NCI-H526 treated with DMSO at 0.1 percent for 48 hours (cell line): ENCODE results near the gene LENG1.
"Not testable (repeated sequence)": the region's sequence is repeated elsewhere in the genome, so short reads cannot be mapped to it uniquely, and the experiment has no call there.

Experiments
- DNase-seq: peaks from one replicate; lab custom pipeline; 2025; lab: John Stamatoyannopoulos, UW

LENG1 gene

DNA sequence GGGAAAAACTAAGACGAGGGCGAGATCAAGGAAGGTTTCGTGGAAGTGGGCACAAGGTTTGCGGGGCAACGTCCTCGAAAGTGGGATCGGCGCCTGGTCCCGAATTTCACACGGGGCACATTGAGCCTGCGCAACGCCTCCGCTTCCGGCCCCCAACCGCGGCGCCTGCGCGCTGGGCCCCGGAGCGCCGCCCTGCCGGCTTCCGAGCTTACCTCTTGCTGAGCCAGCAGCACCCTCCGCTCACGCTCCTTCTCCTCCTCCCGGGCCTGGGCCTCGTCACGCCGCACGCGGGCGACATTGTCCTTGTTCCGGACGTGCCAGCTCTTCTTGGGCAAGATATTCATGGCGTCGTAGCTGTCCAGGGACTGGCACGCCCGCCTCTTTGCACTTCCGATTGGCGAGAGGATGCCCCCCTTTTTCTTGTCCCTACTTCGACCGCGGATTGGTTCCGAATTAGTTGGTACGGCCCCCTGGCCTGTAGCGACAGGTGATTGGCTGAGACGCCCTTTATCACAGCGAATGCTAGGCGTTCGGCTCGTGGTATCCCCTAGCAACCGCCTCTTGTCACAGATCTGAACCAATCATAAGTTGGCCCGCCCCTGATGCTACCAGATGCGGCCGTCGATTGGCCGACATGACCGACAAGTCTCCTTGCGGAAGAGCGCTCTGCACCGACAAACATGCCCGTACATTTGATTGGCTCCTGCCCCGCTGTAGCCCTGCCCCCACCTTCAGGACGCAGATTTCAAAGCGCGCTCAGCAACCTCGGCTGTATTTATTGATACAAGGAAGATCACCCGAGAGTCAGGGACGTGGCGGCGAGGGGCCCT is at the start of gene LENG1:
TSS of gene LENG1 (minus strand) at position 370 of the 830 bp plus-strand sequence. CDS start at position 344, 26 bp downstream.
- peak; percentile 100 for DNase-seq

DNA sequence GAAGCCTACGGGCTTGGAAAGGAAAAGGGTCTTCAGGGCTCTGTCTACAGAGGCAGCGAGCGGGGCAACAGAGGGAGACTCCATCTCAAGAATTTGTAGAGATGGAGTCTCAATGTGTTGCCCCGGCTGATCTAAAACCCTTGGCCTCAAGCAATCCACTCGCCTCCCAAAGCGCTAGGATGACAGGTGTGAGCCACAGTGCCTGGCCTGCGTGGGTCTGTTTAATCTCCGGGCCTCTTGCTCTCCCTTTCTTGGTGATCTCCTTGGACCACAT is 49.2 kb upstream of the LENG1 start:
- no peak for DNase-seq

DNA sequence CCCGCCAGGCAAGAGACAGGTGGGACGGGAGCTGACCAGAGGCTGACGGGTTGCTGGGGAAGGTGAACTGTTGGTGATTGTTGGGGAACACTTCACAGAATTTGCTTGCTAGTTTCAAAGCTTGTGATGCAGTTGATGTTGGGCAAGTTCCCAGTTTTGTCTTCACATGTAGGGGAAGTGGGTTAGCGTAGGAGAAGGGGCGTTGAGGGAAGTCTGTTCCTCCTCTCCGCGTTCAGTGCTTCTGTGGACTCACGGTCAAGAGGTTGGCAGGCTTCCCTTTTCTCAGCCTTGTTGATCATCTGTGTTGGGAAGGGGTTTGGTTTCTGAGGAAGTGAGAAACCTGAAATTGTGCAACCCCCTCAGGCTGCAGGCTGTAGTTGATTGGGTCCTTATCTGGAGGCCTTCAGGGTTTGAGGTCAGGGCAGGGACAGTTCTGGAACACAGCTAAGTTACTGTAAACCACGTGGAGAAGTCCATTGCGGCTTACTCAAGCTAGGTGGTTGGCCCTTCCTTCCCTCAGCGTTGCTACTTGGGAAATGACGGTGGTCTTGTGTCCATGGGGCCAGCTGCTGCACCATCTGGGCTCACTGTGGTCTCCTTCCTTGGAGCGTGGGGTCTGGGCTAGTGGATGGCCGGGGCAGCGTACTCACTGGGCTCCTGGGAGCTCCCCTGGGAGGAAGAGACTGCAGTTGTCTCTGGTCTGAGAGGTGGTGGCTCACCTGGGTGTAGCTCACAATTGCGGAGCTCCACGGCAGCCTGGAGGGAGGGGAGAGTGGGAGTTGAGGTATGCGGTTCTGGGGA is 48.7 kb upstream of the LENG1 start:
- DNase-seq: no peak

- no peak for DNase-seq
Measured at GRCh38 chr19:54207676-54207982, 48.1 kb upstream of the LENG1 start.

DNA sequence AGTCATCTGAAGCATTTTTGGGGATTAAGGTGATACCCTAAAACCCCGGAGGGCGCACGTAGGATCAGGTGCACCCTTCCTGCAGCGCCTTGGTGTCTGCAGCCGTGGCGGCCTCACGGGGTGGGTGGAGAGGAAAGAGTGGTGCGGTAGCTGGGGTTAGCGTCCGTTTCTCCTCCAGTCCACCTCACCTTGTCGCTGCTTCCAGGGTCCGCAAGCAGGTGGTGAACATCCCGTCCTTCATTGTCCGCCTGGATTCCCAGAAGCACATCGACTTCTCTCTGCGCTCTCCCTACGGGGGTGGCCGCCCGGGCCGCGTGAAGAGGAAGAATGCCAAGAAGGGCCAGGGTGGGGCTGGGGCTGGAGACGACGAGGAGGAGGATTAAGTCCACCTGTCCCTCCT is 47.7 kb upstream of the LENG1 start:
- DNase-seq: not testable (repeated sequence)

DNA sequence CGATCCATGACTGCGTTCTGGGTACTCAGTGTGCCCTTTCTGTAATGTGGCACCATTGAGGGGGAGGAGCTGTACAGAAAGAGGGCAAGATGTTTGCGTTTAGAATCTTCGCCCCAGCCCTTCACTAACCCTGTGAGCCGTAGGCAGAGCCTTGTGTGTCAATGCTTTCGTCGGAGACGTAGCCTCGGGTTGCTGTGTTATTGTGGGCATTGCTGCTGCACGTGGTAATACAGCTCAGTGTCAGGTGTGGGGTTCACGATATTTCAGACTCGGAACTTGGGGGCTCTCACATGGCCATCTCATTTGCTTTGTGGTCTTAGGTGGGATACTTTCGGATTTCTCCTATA is 47.3 kb upstream of the LENG1 start:
- no peak for DNase-seq

GRCh38 chr19:54206030-54206830 is 46.7 kb upstream of the LENG1 start:
- no peak for DNase-seq

DNA sequence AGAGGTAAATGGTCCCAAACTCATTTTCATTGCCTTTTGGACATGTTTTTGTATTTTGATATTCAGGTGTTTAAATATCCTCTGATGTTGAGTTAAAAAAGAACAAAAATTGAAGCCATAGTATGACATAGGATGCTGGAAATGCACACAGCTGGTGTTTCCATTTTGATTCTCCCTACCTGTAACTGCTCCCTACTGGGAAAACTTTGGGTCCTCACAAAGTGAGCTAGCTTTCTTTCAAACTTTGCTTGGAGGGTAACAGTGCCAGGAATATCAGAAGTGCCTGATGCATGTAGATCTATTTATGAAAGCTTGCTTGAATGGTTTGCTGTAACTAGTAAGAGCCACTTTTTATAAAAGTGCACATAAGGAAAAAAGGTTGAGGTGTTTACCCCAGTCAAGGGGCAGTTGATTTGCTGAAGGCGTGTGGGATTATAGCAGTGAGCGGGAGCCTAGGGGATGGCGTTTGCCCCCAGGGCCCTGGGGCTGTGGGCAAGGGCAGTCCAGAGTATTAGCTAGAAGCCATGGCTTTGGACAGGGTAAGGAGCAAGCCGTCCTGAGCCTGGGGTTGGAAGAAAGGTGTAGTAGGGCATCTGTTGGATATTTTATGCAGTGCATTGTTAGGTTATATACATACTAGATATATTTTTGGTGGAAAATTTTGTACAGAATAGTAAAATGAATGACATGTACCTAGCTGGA is 45.4 kb upstream of the LENG1 start:
- DNase-seq: no peak

DNA sequence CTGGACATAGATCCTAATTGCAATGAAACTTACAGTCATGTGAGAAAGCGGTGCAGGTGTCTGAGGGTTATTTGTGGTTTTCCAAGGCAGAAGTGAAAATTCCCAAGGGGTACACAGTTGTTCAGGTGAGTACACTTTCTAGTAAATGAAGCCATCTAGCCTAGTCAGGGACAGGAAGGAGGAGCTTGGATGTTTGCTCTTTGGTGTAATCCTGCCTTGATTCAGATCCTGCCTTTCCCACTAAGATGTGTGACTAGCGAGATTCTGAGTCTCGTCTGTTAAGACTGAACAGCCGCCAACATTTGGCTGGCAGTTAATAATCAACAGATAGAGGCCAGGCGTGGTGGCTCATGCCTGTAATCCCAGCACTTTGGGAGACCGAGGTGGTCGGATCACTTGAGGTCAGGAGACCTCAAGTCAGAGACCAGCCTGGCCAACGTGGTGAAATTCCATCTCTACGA is 43.7 kb upstream of the LENG1 start:
- DNase-seq: no peak

DNA sequence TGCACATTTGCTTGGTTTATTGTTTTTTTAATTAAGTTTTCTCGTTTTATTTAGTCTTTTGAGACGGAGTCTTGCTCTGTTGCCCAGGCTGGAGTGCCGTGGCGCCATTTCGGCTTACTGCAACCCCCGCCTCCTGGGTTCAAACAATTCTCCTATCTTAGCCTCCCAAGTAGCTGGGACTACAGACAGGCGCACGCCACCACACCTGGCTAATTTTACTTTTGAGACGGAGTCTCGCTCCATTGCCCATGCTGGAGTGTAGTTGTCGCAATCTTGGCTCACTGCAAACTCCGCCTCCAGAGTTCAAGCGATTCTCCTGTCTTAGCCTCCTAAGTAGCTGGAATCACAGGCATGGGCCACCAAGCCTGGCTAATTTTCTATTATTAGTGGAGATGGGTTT is 42.5 kb upstream of the LENG1 start:
- no peak for DNase-seq

DNA sequence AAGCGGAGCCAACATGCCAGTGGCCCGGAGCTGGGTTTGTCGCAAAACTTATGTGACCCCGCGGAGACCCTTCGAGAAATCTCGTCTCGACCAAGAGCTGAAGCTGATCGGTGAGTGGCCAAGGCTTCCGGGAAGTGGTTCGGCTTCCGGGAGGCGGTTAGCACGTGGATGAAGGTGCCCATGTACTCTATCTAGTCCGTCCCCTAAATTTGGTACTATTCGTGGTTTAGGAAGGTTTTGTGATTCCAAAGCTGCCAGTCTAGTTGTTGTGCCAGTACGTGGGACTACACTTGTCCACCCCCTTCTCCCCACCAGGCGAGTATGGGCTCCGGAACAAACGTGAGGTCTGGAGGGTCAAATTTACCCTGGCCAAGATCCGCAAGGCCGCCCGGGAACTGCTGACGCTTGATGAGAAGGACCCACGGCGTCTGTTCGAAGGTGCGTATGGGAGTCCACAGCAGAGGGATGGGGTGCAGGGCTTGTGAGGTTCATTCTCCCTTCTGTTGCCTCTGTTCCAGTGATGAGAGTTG is 41.7 kb upstream of the LENG1 start:
- DNase-seq: no peak

DNA sequence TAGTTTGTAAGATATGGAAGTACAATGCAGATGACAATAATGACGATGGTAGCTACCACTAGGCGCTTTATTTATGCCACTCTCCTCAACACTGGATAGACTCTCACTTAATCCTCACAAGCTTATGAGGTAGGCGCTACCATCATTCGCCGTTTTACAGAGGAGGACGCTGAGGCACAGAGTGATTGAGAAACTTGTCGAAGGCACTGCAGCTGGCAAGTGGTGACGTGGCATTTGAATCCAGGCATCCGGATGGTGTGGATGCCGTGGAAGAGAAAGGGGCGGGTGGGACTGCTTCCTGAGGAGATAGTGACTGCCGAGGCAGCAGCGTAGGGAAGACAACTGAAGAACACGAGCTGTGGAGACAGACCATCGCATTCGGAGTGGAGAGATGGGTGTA is 39.9 kb upstream of the LENG1 start:
- DNase-seq: no peak

- DNase-seq: no peak
Measured at GRCh38 chr19:54197121-54197520, 37.6 kb upstream of the LENG1 start.

GRCh38 chr19:54196536-54196935 is 37.0 kb upstream of the LENG1 start:
- no peak for DNase-seq

DNA sequence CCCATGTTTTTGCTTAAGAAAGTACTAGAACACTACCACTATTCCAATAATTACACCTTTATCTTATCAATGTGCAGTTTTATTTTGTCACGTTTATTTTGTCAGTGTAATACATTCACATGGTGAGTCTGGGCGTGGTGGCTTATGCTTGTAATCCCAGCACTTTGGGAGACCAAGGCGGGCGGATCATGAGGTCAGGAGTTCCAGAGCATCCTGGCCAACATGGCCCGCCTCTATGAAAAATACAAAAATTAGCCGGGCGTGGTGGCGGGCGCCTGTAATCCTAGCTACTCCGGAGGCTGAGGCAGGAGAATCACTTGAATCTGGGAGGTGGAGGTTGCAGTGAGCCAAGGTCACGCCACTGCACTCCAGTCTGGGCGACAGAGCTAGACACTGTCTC is 34.9 kb upstream of the LENG1 start:
- not testable (repeated sequence) for DNase-seq

GRCh38 chr19:54193011-54193410 is 33.5 kb upstream of the LENG1 start:
- no peak for DNase-seq

DNA sequence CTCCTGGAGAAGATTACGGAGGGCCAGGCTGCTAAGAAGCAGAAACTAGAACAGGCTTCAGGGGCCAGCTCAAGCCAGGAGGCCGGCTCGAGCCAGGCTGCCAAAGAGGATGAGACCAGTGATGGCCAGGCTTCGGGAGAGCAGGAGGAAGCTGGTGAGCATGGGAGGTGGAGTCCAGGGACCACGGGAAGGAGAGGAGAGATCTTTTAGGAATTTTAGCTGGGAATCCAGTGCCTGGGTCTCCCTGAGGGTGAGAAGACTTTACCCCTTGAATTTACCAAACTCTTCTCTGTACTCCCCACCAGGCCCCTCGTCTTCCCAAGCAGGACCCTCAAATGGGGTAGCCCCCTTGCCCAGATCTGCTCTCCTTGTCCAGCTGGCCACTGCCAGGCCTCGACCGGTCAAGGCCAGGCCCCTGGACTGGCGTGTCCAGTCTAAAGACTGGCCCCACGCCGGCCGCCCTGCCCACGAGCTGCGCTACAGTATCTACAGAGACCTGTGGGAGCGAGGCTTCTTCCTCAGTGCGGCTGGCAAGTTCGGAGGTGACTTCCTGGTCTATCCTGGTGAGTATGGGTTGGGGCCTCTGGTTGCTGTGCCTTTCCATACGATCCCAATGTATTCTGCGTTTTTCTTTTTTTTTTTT is 32.4 kb upstream of the LENG1 start:
- DNase-seq: no peak

DNA sequence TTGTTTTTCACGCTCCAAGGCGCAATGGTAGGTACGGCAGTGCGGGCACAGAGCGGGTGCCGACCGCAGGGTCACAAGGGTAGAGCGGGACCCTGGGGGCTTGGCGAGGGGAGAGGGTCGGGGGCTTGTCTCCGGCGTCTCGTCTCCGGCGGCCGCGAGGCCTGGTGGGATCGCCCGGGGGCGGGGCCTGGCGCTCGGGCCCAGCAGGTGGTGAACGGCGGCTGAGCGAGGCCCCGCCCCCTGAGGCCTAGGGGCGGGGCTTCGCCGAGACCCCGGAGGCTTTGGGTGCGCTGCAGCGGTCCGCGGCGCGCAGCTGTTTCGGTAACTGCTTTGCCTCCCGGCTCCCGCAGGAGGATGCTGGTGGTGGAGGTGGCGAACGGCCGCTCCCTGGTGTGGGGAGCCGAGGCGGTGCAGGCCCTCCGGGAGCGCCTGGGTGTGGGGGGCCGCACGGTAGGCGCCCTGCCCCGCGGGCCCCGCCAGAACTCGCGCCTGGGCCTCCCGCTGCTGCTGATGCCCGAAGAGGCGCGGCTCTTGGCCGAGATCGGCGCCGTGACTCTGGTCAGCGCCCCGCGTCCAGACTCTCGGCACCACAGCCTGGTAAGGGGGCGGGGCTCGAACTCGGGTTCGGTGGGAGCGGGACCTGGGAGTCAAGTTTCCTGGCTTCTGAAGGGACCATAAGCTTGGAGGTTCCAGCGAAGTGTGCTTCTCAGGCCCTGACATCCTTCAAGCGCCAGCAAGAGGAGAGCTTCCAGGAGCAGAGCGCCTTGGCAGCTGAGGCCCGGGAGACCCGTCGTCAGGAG is 31.7 kb upstream of the LENG1 start, which contains the start of gene TSEN34:
TSS of gene TSEN34 (plus strand) at position 298 of the 800 bp plus-strand sequence. CDS start at position 355, 57 bp downstream.
- DNase-seq: peak; percentile 92

GRCh38 chr19:54190503-54191010 is 31.0 kb upstream of the LENG1 start:
- DNase-seq: peak; percentile 100
